ENCODE results near the gene STX3. TPM values are rescaled to one million over a fixed set of nuclear protein-coding genes. Genes with fewer than 3 reads are reported as not detected.

The STX3 gene
- total RNA-seq, 2 experiments from 2014 or later = 6.4 to 20.2 TPM

GRCh38 chr11:59728913-59729312, 26.3 kb upstream of the STX3 start:
- no peaks in the 10 kb centered on the region for H3K36me3 ChIP-seq (ENCODE audit: insufficient read depth, low read length)
- H3K9me3 ChIP-seq (ENCODE audit: low read length) = no peaks in the 10 kb centered on the region
- no peak overlapping the region for H3K4me2 ChIP-seq (ENCODE audit: low read length)
- ChIA-PET POLR2A (interaction anchor here (0.5 kb wide), 1 partner anchor 111 kb away, joined by 3 read pairs; no protein-coding TSS in a partner anchor), CTCF (ENCODE audit: unreplicated experiment) (no interaction called here)
- H2AFZ ChIP-seq (ENCODE audit: low read length) = no peak overlapping the region
- no peak overlapping the region for H3K4me3 ChIP-seq (ENCODE audit: low read depth, low read length, poor library complexity, severe bottlenecking)
- no peaks in the 10 kb centered on the region for H3K4me1 ChIP-seq (ENCODE audit: insufficient read depth, low read length, poor library complexity, severe bottlenecking)
- DNase-seq (ENCODE audit: low spot score) = no peak
- H3K27ac ChIP-seq (ENCODE audit: low read depth, low read length, poor library complexity, severe bottlenecking) = no peak overlapping the region
- H4K20me1 ChIP-seq (ENCODE audit: insufficient read depth, low read length) = no peaks in the 10 kb centered on the region
- no peaks in the 10 kb centered on the region for H3K79me2 ChIP-seq (ENCODE audit: insufficient read depth, low read depth, low read length)
- no peaks in the 10 kb centered on the region for H3K9me2 ChIP-seq (ENCODE audit: insufficient read depth, low read length)
- TF ChIP-seq CTCF (conservative IDR thresholded peaks at IDR 0.05; ENCODE audit: low read length) (no peak), EZH2phosphoT487 (IDR thresholded peaks at IDR 0.05; ENCODE audit: borderline replicate concordance, low read depth, low read length) (no peak)
- intact Hi-C loops (cut with micrococcal nuclease; ENCODE audit: unreplicated experiment) = no loop called here
- no TSS peak for BruUV-seq (replicated peaks)

DNA sequence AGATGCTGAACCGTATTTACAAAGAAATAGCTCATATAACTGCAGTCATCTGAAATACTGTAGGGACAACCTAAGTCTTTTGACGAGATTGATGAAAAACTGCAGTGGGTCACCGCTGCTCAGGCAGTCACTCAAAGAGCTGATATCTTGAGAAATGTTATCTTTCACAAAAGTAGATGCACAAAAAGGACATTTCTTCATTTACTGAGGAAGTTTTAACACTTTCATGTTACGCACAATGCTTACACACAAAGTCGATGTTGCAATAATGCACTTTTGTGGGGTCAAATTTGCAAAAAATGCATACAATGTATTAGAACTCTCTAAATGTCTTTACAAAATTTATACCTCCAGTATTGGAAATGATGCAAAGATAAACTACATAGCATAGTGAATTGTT, 25.3 kb upstream of the STX3 start:
- BruUV-seq (replicated peaks) = no TSS peak
- CTCF ChIA-PET (ENCODE audit: unreplicated experiment) = no interaction called here

More for the DNA sequence above, 25.3 kb upstream of the STX3 start:
- H3K4me2 ChIP-seq (ENCODE audit: low read length) = no peak overlapping the region
- no peaks in the 10 kb centered on the region for H4K20me1 ChIP-seq (ENCODE audit: insufficient read depth, low read length)
- no peaks in the 10 kb centered on the region for H3K4me1 ChIP-seq (ENCODE audit: insufficient read depth, low read length, poor library complexity, severe bottlenecking)
- H3K27ac ChIP-seq (ENCODE audit: low read depth, low read length, poor library complexity, severe bottlenecking) = no peak overlapping the region
- no peaks in the 10 kb centered on the region for H3K9me3 ChIP-seq (ENCODE audit: low read length)
- DNase-seq (ENCODE audit: low spot score) = no peak
- H3K9me2 ChIP-seq (ENCODE audit: insufficient read depth, low read length) = no peaks in the 10 kb centered on the region
- no peaks in the 10 kb centered on the region for H3K79me2 ChIP-seq (ENCODE audit: insufficient read depth, low read depth, low read length)
- intact Hi-C loops (cut with micrococcal nuclease; ENCODE audit: unreplicated experiment) = no loop called here
- no peak for TF ChIP-seq EZH2phosphoT487 (IDR thresholded peaks at IDR 0.05; ENCODE audit: borderline replicate concordance, low read depth, low read length)
- no peak for TF ChIP-seq CTCF (conservative IDR thresholded peaks at IDR 0.05; ENCODE audit: low read length)
- POLR2A ChIA-PET = interaction anchor here (0.6 kb wide), 1 partner anchor 1039 kb away, joined by 4 read pairs; no protein-coding TSS in a partner anchor
- no peaks in the 10 kb centered on the region for H3K36me3 ChIP-seq (ENCODE audit: insufficient read depth, low read length)
- H2AFZ ChIP-seq (ENCODE audit: low read length) = no peak overlapping the region
- no peak overlapping the region for H3K4me3 ChIP-seq (ENCODE audit: low read depth, low read length, poor library complexity, severe bottlenecking)

All from OCI-LY7 (cell line).